ENCODE measurements around the gene DNAAF1.

DNA sequence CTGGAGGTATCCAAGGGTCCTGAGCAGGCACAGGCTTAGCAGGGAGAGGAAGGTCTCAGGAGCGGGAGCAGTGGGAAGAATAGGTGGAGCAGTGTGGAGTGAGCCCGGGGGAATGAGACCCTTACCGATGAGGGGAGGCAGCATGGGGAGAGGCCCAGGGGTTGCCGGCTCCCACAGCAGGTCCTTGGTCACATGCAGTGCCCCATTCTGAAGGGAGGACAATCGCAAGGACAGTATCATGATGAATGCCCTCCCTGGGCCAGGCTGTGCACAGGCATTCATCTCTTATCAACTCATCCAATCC lies 38.4 kb downstream of the DNAAF1 start:
- TF ChIP-seq, protein P1, sequence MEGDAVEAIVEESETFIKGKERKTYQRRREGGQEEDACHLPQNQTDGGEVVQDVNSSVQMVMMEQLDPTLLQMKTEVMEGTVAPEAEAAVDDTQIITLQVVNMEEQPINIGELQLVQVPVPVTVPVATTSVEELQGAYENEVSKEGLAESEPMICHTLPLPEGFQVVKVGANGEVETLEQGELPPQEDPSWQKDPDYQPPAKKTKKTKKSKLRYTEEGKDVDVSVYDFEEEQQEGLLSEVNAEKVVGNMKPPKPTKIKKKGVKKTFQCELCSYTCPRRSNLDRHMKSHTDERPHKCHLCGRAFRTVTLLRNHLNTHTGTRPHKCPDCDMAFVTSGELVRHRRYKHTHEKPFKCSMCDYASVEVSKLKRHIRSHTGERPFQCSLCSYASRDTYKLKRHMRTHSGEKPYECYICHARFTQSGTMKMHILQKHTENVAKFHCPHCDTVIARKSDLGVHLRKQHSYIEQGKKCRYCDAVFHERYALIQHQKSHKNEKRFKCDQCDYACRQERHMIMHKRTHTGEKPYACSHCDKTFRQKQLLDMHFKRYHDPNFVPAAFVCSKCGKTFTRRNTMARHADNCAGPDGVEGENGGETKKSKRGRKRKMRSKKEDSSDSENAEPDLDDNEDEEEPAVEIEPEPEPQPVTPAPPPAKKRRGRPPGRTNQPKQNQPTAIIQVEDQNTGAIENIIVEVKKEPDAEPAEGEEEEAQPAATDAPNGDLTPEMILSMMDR (conservative IDR thresholded peaks at IDR 0.05; ENCODE audit: low read depth in 2 of 2), result no peak
- no peak for TF ChIP-seq ZNF114 (CRISPR knock-in tag; IDR thresholded peaks at IDR 0.05)
- no peak for TF ChIP-seq EZH2 (IDR thresholded peaks at IDR 0.05; ENCODE audit: low read depth, unreplicated experiment)
- TF ChIP-seq POLR2AphosphoS5 (IDR thresholded peaks at IDR 0.05; ENCODE audit: low read depth), result no peak
- TF ChIP-seq, protein P2, sequence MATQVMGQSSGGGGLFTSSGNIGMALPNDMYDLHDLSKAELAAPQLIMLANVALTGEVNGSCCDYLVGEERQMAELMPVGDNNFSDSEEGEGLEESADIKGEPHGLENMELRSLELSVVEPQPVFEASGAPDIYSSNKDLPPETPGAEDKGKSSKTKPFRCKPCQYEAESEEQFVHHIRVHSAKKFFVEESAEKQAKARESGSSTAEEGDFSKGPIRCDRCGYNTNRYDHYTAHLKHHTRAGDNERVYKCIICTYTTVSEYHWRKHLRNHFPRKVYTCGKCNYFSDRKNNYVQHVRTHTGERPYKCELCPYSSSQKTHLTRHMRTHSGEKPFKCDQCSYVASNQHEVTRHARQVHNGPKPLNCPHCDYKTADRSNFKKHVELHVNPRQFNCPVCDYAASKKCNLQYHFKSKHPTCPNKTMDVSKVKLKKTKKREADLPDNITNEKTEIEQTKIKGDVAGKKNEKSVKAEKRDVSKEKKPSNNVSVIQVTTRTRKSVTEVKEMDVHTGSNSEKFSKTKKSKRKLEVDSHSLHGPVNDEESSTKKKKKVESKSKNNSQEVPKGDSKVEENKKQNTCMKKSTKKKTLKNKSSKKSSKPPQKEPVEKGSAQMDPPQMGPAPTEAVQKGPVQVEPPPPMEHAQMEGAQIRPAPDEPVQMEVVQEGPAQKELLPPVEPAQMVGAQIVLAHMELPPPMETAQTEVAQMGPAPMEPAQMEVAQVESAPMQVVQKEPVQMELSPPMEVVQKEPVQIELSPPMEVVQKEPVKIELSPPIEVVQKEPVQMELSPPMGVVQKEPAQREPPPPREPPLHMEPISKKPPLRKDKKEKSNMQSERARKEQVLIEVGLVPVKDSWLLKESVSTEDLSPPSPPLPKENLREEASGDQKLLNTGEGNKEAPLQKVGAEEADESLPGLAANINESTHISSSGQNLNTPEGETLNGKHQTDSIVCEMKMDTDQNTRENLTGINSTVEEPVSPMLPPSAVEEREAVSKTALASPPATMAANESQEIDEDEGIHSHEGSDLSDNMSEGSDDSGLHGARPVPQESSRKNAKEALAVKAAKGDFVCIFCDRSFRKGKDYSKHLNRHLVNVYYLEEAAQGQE (IDR thresholded peaks at IDR 0.05; ENCODE audit: unreplicated experiment), result no peak
- no peak for TF ChIP-seq STAT1 (IDR thresholded peaks at IDR 0.05; ENCODE audit: unreplicated experiment)
- TF ChIP-seq JUNB (IDR thresholded peaks at IDR 0.05; ENCODE audit: unreplicated experiment), result no peak
- no peak for TF ChIP-seq CREB1 (CRISPR knock-in tag; IDR thresholded peaks at IDR 0.05; ENCODE audit: low read depth)
- TF ChIP-seq EZH2phosphoT487 (IDR thresholded peaks at IDR 0.05; ENCODE audit: unreplicated experiment), result no peak
